ENCODE data around the gene ZBED1. TPM values are rescaled to one million over a fixed set of nuclear protein-coding genes. Genes with fewer than 3 reads are reported as not detected.

Gene ZBED1
- total and polyA plus RNA-seq, 2 donors (not counting 3 experiments of a cell fraction or from before 2014, with no cell fraction given), result 24.6 to 46.5 TPM

DNA sequence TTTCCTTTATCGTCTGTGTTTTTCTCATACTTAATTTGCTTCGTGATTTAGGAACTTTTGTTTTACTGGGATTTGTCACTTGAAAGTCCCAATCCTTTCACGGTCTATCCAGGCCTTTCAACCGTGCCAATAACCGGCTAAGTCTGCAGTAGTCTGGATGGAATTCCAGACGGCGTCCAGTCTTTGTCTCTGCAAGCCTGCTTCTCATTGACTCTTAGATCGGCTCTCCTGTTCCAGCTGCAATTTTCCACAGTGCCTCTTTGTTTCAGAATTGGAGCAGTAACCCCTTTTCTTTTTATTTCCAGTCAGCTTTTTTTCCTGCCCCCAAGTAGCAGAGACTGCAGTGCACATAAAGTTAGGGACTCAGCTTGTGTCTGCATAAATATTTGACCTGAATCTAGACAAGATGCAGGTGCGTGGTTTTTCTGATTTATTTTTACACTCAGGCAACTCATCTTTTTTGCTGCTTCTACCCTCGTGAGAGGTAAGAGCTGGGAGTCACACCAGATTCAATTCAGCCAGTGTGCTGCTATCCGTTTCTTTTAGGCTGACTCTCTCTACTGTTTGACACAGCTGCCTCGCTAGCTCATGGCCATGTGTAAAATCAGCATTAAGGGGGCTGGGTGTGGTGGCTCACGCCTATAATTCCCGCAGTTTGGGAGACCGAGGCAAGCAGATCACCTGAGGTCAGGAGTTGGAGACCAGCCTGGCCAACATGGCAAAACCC lies 37.4 kb upstream of the ZBED1 start:
- TF ChIP-seq MYC (IDR thresholded peaks at IDR 0.05; ENCODE audit: low read depth, low read length) (no peak), POLR2AphosphoS5 (IDR thresholded peaks at IDR 0.05; ENCODE audit: insufficient read depth, low read depth, low read length) (no peak), JUN (IDR thresholded peaks at IDR 0.05; ENCODE audit: borderline replicate concordance, insufficient read depth, insufficient read length, low read depth) (no peak), POLR2A (IDR thresholded peaks at IDR 0.05; ENCODE audit: low read depth, low read length) (no peak), EZH2 (IDR thresholded peaks at IDR 0.05; ENCODE audit: borderline replicate concordance, low read depth, low read length, severe bottlenecking) (no peak), GATA2 (IDR thresholded peaks at IDR 0.05; ENCODE audit: insufficient read depth, insufficient read length, low read depth, low read length) (no peak), FOS (IDR thresholded peaks at IDR 0.05; ENCODE audit: borderline replicate concordance, insufficient read depth, low read length) (no peak)
- TF ChIP-seq, protein P1, sequence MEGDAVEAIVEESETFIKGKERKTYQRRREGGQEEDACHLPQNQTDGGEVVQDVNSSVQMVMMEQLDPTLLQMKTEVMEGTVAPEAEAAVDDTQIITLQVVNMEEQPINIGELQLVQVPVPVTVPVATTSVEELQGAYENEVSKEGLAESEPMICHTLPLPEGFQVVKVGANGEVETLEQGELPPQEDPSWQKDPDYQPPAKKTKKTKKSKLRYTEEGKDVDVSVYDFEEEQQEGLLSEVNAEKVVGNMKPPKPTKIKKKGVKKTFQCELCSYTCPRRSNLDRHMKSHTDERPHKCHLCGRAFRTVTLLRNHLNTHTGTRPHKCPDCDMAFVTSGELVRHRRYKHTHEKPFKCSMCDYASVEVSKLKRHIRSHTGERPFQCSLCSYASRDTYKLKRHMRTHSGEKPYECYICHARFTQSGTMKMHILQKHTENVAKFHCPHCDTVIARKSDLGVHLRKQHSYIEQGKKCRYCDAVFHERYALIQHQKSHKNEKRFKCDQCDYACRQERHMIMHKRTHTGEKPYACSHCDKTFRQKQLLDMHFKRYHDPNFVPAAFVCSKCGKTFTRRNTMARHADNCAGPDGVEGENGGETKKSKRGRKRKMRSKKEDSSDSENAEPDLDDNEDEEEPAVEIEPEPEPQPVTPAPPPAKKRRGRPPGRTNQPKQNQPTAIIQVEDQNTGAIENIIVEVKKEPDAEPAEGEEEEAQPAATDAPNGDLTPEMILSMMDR (IDR thresholded peaks at IDR 0.05; ENCODE audit: extremely low read depth in 1 of 2, insufficient read depth in 1 of 2, low read depth in 1 of 2, low read length in 2 of 2), result no peak
- TF ChIP-seq, protein P2, sequence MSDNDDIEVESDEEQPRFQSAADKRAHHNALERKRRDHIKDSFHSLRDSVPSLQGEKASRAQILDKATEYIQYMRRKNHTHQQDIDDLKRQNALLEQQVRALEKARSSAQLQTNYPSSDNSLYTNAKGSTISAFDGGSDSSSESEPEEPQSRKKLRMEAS (IDR thresholded peaks at IDR 0.05; ENCODE audit: insufficient read depth, insufficient read length), result no peak
- ChIA-PET CTCF (no interaction called here), POLR2A (no interaction called here)
- no peak overlapping the region for H2AFZ ChIP-seq (ENCODE audit: low read depth, low read length)
- no peaks in the 10 kb centered on the region for H3K9me3 ChIP-seq (replicated peaks; ENCODE audit: control insufficient read depth, insufficient read depth, low read length)
- no peak overlapping the region for H3K9ac ChIP-seq (replicated peaks; ENCODE audit: extremely low read depth, insufficient read depth, low read length)
- no peaks in the 10 kb centered on the region for H3K27me3 ChIP-seq (ENCODE audit: control insufficient read depth in 2 of 2, insufficient read depth in 2 of 2, low read length in 2 of 2)
- no peaks in the 10 kb centered on the region for H3K9me1 ChIP-seq (replicated peaks; ENCODE audit: control insufficient read depth, extremely low read depth, insufficient read depth, low read length)
- DNase-seq (ENCODE audit: low read depth, low spot score) (no peak), FAIRE-seq (no peak)
- no peak overlapping the region for H3K27ac ChIP-seq (ENCODE audit: insufficient read depth, low read depth, low read length)
- H4K20me1 ChIP-seq (replicated peaks; ENCODE audit: control insufficient read depth, extremely low read depth, insufficient read depth, low read length), result no peaks in the 10 kb centered on the region
- dilution Hi-C loops (cut with MboI; ENCODE audit: extremely low pct_ligation_motif_present, low sequenced_read_pairs), result no loop called here
- no peaks in the 10 kb centered on the region for H3K36me3 ChIP-seq (ENCODE audit: control insufficient read depth in 2 of 2, extremely low read depth in 1 of 2, insufficient read depth in 2 of 2, low read length in 2 of 2)
- no peak overlapping the region for H3K4me3 ChIP-seq (replicated peaks in 1 of 3; ENCODE audit: insufficient read depth in 1 of 3, low read depth in 1 of 3, low read length in 3 of 3)
- no peaks in the 10 kb centered on the region for H3K79me2 ChIP-seq (ENCODE audit: control insufficient read depth, insufficient read depth, low read length)
- no peaks in the 10 kb centered on the region for H3K4me1 ChIP-seq (ENCODE audit: control insufficient read depth, extremely low read depth, insufficient read depth, low read length)
- intact Hi-C loops (cut with micrococcal nuclease), result no loop called here
- BruUV-seq (replicated peaks), result no TSS peak
- no peak overlapping the region for H3K4me2 ChIP-seq (ENCODE audit: insufficient read depth, low read length)

Data from endothelial cell of umbilical vein (primary cell).